ENCODE data around the gene OR10H4. TPM values are rescaled to one million over a fixed set of nuclear protein-coding genes. Genes with fewer than 3 reads are reported as not detected.

Gene OR10H4
- total and polyA plus RNA-seq, 9 donors: not detected

DNA sequence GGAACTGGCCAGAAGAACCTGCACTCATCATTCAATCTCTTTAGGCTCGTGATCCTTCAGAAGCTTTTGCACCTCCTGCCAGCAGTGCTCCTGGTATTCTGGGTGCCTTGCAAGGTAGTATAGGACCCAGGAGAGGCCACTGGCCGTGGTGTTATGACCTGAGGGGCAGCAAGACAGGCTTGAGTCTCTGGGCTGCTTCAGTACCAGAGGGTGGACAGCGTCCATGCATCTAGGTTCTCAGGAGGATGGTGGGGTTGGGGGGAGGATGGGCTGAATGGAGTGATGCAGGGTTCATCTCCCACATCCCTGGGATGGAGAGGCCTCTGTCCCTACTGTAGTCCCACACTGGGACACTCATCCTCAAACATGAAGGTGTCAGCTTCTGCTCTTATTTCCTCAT lies 41.1 kb downstream of the OR10H4 start:
- WGBS, 3 donors: 27 to 39% (median 34%) methylated on average over 3 of the region's 3 CpGs
- H3K4me1 ChIP-seq (ENCODE audit: insufficient read depth): no peaks in the 10 kb centered on the region
- no peak for DNase-seq
- TF ChIP-seq POLR2A (IDR thresholded peaks at IDR 0.05): no peak
- TF ChIP-seq EP300 (IDR thresholded peaks at IDR 0.05): no peak
- no peak for TF ChIP-seq CTCF (IDR thresholded peaks at IDR 0.05)
- H3K27me3 ChIP-seq: no peaks in the 10 kb centered on the region
- H3K27ac ChIP-seq: no peak overlapping the region
- no peaks in the 10 kb centered on the region for H3K36me3 ChIP-seq
- no peak overlapping the region for H3K4me3 ChIP-seq
- intact Hi-C loops (cut with DNase I): no loop called here
- H3K9me3 ChIP-seq: no peaks in the 10 kb centered on the region

- no peak for TF ChIP-seq POLR2A (IDR thresholded peaks at IDR 0.05)
- no peak for TF ChIP-seq CTCF (IDR thresholded peaks at IDR 0.05)
- TF ChIP-seq EP300 (IDR thresholded peaks at IDR 0.05): no peak
- Histone ChIP-seq H3K9me3 (no peaks in the 10 kb centered on the region), H3K27me3 (no peaks in the 10 kb centered on the region), H3K27ac (no peak overlapping the region), H3K4me1 (ENCODE audit: insufficient read depth) (no peaks in the 10 kb centered on the region), H3K4me3 (no peak overlapping the region), H3K36me3 (no peaks in the 10 kb centered on the region)
- DNase-seq: no peak
- intact Hi-C loops (cut with DNase I): no loop called here
Measured at GRCh38 chr19:15991602-15992001, 42.8 kb downstream of the OR10H4 start.

DNA sequence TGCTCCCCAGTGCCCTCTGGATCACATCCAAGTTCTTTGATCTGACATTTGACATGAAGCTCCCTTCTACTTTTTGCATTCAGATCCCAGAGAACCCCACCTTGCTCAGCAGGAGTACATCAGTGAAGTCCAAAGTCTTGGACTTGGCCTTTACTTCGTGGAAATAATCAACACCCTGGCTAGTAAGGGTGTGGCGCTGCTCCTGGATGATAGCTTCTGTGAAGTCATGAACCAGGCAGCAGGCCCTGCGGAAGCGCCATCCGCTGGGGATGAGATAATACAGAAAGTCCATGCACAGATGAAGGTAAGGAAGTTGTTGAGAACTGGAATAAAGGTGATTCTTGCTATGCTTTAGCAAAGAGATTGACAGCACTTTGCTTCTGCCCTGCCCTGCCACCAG lies 43.2 kb downstream of the OR10H4 start:
- no peaks in the 10 kb centered on the region for H3K27me3 ChIP-seq
- H3K36me3 ChIP-seq: no peaks in the 10 kb centered on the region
- no peak for TF ChIP-seq EP300 (IDR thresholded peaks at IDR 0.05)
- TF ChIP-seq POLR2A (IDR thresholded peaks at IDR 0.05): no peak
- no peak for TF ChIP-seq CTCF (IDR thresholded peaks at IDR 0.05)
- no peak for DNase-seq
- no peak overlapping the region for H3K27ac ChIP-seq
- no peaks in the 10 kb centered on the region for H3K4me1 ChIP-seq (ENCODE audit: insufficient read depth)
- 64 to 71% (median 70%) methylated on average over 5 of the region's 5 CpGs for WGBS, 3 donors
- H3K9me3 ChIP-seq: no peaks in the 10 kb centered on the region
- intact Hi-C loops (cut with DNase I): no loop called here
- no peak overlapping the region for H3K4me3 ChIP-seq

DNA sequence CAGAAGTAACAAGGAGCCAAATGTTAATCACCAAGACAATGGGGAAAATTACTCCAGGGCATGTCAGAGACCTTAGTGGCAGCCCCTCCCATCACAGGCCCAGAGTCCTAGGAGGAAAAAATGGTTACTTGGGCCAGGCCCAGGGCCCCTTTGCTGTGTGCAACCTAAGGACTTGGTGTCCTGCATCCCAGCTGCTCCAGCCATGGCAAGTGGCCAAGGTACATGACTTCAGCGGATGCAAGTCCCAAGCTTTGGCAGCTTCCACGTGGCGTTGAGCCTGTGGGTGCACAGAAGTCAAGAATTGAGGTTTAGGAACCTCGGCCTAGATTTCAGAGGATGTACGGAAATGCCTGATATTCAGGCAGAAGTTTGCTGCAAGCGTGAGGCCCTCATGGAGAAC lies 46.7 kb downstream of the OR10H4 start:
- WGBS, 3 donors: 60 to 65% (median 64%) methylated on average over 6 of the region's 6 CpGs
- H3K36me3 ChIP-seq: no peaks in the 10 kb centered on the region
- intact Hi-C loops (cut with DNase I): no loop called here
- H3K27ac ChIP-seq: no peak overlapping the region
- DNase-seq: no peak
- TF ChIP-seq CTCF (IDR thresholded peaks at IDR 0.05) (no peak), EP300 (IDR thresholded peaks at IDR 0.05) (no peak), POLR2A (IDR thresholded peaks at IDR 0.05) (no peak)
- no peaks in the 10 kb centered on the region for H3K9me3 ChIP-seq
- no peaks in the 10 kb centered on the region for H3K27me3 ChIP-seq
- H3K4me3 ChIP-seq: no peak overlapping the region
- H3K4me1 ChIP-seq (ENCODE audit: insufficient read depth): no peaks in the 10 kb centered on the region

- no peaks in the 10 kb centered on the region for H3K36me3 ChIP-seq
- no peaks in the 10 kb centered on the region for H3K9me3 ChIP-seq
- WGBS, 3 donors: 82 to 84% (median 82%) methylated on average over 4 of the region's 4 CpGs
- TF ChIP-seq EP300 (IDR thresholded peaks at IDR 0.05): no peak
- no peak for TF ChIP-seq POLR2A (IDR thresholded peaks at IDR 0.05)
- TF ChIP-seq CTCF (IDR thresholded peaks at IDR 0.05): no peak
- no peak overlapping the region for H3K4me3 ChIP-seq
- DNase-seq: no peak
- H3K4me1 ChIP-seq (ENCODE audit: insufficient read depth): peaks cover 3% of the 10 kb centered on the region
- H3K27ac ChIP-seq: no peak overlapping the region
- intact Hi-C loops (cut with DNase I): no loop called here
- no peaks in the 10 kb centered on the region for H3K27me3 ChIP-seq
Measured at GRCh38 chr19:15998166-15998565, 49.4 kb downstream of the OR10H4 start.

Measured in ovary (tissue), 9 donors.